Epithelial cell of esophagus (primary cell): ENCODE results near the gene SLIT3.
"Not testable (repeated sequence)": the region's sequence is repeated elsewhere in the genome, so short reads cannot be mapped to it uniquely, and the experiment has no call there.

Experiments
- DNase-seq: peaks from one replicate; pipeline ENCODE4 v3.0.0; 2010; ENCODE audit warnings: low read depth
- H3K4me3 ChIP-seq: 2 replicates; pipeline ENCODE4 v1.5.1; 2011; ENCODE audit warnings: mild to moderate bottlenecking, low read length, control low read depth
- CTCF ChIP-seq: IDR thresholded peaks from 2 replicates; pipeline ENCODE4 v1.5.1; 2011; ENCODE audit warnings: low read depth, mild to moderate bottlenecking, low read length, control low read depth, inconsistent platforms; ENCODE audit not compliant: insufficient read depth; ENCODE audit errors: missing control alignments

SLIT3 gene

GRCh38 chr5:168752416-168753190 lies 548.3 kb downstream of the SLIT3 start:
- no peak for TF ChIP-seq CTCF
- no peak for DNase-seq
- H3K4me3 ChIP-seq = no peak overlapping the region

- H3K4me3 ChIP-seq = no peak overlapping the region
- DNase-seq = no peak
- TF ChIP-seq CTCF = no peak
Measured at GRCh38 chr5:168752012-168752411, 548.9 kb downstream of the SLIT3 start.

GRCh38 chr5:168750926-168751325 lies 550.0 kb downstream of the SLIT3 start:
- no peak overlapping the region for H3K4me3 ChIP-seq
- no peak for TF ChIP-seq CTCF
- DNase-seq = no peak

- H3K4me3 ChIP-seq = no peak overlapping the region
- no peak for DNase-seq
- TF ChIP-seq CTCF = no peak
Measured at GRCh38 chr5:168749391-168750100, 551.4 kb downstream of the SLIT3 start.

- no peak overlapping the region for H3K4me3 ChIP-seq
- DNase-seq = peak; percentile 29
- peak; percentile 43 for TF ChIP-seq CTCF
Measured at GRCh38 chr5:168747987-168748777, 552.8 kb downstream of the SLIT3 start.

GRCh38 chr5:168746893-168747640 lies 553.9 kb downstream of the SLIT3 start:
- TF ChIP-seq CTCF = no peak
- DNase-seq = no peak
- H3K4me3 ChIP-seq = no peak overlapping the region

- not testable (repeated sequence) for H3K4me3 ChIP-seq, DNase-seq
Measured at GRCh38 chr5:168746126-168746892, 554.6 kb downstream of the SLIT3 start.
